ACHN (cell line): ENCODE measurements around the gene SCML1.
A peak's percentile ranks its signal among the peaks of the same experiment; 100 is the strongest.

Experiments
- DNase-seq: peaks from one replicate; pipeline ENCODE4 v3.0.0-alpha.2; 2015
- in situ Hi-C: cut with HindIII; loops from 2 replicates; pipeline ENCODE4 v1.10.0; 2017; ENCODE audit warnings: low sequenced_read_pairs, low pct_ligation_motif_present, low pct_unique_long_range_greater_than_20kb

Gene SCML1

GRCh38 chrX:17737710-17737985 lies 355 bp downstream of the SCML1 start:
- in situ Hi-C loops = no loop called here
- no peak for DNase-seq

DNA sequence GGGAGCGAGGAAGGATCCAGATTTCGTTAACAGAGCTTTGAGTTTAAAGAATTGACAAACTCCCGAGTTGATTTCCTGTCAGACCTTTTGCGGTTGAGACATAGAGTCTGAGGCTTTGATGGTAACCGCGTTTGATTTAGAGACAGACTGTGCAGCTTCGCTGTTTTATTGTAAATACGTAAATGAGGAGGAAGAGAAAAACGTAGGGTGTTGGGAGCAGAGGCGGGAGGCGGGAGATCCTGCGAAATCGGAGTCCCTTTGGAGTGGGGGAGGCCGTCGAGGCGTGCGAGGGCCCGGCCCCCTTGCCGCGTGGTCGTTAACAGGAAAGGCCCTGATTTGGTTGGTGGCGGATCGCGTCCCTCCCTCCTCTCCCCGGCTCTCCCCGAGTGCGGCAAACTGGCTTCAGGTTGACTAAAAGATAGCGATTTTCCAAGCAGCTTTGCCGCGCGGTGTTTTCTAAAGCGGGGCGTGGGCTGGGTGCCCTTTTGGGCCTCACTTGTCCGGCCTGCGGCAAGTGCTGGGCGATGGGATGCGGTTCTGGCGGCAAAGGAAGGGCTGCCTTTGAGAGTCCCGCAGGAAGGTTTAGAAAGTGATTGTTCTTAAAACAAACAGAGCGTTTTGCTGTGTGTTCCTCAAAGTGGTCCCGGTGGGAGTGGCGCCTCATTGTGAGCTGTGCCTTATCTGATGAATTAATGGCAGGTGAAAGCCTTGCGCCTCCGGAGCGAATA lies 857 bp downstream of the SCML1 start:
- in situ Hi-C loops = no loop called here
- DNase-seq = peak; percentile 38

DNA sequence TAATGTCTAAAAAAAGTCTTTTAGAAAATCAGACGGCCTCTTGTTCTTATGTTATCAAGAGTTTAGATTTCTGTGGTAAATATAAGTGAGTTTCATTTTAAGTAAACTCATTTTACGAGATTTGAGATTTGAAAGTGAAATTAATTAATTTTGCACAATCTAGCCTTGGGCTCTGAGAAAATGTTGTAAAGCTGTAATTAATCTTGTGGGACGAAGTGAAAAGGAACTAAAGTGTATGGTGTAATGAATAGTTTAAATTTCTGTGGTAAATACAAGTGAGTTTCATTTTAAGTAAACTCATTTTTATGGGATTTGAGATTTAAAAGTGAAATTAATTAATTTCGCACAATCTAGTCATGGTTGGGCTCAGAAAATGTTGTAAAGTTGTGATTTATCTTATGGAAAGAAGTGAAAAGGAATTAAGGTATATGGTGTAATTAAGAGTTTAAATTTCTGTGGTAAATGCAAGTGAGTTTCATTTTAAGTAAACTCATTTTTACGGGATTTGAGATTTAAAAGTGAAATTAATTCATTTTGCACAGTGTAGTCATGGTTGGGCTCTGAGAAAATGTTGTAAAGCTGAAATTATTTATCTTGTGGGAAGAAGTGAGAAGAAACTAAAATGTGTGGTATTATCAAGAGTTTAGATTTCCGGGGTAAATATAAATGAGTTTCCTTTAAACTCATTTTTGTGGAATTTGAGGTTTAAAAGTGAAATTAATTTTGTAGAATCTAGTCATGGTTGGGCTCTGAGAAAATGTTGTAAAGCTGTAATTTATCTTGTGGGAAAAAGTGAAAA lies 1.6 kb downstream of the SCML1 start:
- DNase-seq = peak; percentile 4
- in situ Hi-C loops = no loop called here

DNA sequence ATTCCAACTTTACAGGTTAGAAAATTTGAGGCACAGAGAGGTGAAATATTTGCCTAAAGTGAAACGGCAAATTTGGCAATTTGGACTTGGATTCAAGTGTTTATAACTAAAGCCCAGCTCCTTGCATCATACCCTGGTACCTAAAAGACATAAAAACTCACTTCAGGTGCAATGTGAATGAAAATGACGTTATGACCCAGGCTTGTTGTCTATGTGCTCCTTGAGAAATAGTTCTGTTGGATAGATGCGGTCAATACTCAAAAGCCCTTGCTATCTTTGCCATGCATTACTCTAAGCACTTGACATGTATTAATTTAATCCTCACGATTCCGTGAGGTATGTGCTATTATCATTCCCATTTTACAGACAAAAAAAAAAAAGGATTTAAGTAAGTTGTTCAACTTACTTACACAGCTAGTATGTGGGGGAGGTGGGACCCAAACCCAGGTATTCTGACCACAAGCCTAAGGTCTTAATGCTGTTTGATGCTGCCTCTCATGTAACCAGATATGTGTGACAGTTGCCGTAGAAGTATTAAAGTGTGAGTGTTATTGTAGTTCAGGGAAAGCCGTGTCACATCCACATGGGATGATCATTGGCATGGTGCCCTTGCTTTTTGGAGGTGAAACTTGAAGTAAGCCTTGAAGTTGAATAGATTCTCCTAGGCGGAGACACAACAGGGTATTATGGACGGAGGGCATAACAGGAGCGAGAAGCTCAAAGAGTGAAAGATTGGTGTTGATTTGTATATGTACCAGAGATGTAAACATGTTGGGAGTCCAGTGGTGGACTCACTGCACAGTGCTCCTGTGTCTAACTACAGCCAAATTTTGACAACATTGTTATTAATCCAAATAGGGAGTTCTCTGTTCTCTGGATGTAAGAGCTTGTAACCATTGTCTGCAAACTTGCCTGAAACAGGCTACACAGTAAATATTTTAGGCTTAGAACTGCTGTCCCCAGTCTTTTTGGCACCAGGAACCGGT lies 3.1 kb downstream of the SCML1 start:
- DNase-seq = no peak
- in situ Hi-C loops = no loop called here

DNA sequence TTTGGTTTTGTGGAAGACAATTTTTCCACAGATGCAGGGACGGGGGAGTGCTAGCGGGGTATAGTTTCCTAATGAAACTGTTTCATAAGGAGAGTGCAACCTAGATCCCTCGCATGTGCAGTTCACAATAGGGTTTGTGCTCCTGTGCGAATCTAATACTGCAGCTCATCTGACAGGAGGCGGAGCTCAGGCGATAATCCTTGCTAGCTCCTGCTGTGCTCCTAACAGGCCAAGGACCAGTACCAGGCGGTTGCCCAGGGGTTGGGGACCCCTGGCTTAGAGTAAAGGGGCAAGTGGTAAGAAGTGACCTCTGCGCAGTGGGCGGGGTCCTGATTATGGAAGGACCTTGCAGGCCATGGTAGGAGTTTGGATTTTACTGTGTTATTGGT lies 3.8 kb downstream of the SCML1 start:
- in situ Hi-C loops = no loop called here
- DNase-seq = no peak

- DNase-seq = no peak
- in situ Hi-C loops = no loop called here
These were observed 6.6 kb downstream of the SCML1 start for GRCh38 chrX:17743913-17744312.

- DNase-seq = peak; percentile 1
These were observed 7.7 kb downstream of the SCML1 start for GRCh38 chrX:17744896-17745523.

DNA sequence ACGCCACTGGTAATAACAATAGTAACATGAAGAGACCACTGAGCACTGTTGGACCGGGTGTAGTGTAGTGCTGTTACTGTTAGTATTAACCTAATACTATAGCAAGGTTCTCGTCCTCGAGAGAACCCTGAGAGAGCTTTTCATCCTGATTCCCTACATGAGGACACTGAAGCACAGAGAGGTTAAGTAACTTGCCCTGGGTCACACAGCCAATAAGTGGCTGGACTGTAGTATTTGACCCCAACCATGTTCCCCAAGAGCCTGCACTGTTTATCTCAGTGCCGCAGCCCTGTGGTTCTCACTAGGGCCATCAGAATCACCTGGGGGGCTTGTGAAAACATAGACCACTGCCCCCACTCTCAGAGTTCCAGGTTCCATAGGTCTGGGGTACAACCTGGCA lies 10.4 kb downstream of the SCML1 start:
- no peak for DNase-seq

More at GRCh38 chrX:17744896-17745523, 7.7 kb downstream of the SCML1 start:
- in situ Hi-C loops = no loop called here

GRCh38 chrX:17748684-17749083 lies 11.4 kb downstream of the SCML1 start:
- no peak for DNase-seq
- in situ Hi-C loops = no loop called here

More for the DNA sequence above, 10.4 kb downstream of the SCML1 start:
- in situ Hi-C loops = no loop called here

DNA sequence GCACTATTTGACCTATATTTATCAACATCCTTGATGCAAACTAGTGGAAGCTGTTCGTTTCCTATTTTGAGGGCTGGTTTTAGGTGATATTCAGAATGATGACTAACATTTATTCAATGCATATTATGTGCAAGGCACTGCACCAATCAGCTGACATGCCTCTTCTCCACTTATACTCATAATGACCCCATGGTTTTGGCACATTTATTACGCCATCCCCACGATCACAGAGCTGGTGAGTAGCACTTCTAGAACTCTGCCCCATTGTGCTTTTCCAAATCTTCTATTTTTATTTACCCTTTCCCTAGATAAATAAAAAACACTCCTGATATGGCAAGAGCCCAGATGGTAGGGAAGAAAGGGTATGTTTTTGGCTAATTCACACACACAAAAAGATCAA lies 13.1 kb downstream of the SCML1 start:
- DNase-seq = no peak
- in situ Hi-C loops = no loop called here

DNA sequence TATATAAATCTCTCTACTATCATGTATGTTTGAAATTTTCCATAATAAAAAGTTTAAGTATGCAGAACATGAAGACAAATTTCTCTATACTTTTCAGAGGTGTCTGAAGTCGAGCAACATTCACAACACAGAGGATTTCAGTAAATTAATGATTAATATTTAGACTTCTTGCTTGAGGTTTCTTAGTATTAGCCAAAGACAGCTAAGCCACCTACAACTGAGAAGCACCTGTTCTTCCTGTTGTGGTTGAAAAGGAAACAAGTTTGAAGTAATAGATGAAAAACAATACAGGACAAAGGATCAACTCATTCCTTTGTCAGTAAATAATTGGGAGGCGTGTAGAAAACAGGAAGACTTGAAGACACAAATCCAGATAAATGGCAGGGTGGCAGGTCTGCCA lies 21.1 kb downstream of the SCML1 start:
- in situ Hi-C loops = no loop called here

DNA sequence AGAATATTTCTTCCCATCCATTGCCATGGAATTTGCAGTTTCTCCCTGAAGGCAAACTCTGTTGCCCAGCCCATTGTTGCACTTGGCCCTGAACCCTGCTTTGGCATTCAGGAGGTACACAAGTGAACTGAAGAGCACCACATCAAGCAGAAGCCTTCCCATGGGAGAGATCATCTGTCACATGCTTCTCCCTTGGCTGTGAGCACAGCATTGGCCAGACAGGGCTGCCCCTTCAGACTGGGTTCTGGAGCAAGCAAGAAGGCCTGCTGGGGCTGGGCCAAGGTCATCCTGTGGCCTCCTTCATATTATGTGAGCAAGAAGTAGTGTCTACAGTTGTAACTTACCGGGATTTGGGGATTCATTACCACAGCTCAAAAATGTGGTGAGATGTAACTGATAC lies 22.7 kb downstream of the SCML1 start:
- in situ Hi-C loops = no loop called here
- DNase-seq = no peak

More for the DNA sequence above, 21.1 kb downstream of the SCML1 start:
- DNase-seq = no peak

- DNase-seq = no peak
- in situ Hi-C loops = no loop called here
These were observed 30.4 kb downstream of the SCML1 start for GRCh38 chrX:17767734-17768133.

DNA sequence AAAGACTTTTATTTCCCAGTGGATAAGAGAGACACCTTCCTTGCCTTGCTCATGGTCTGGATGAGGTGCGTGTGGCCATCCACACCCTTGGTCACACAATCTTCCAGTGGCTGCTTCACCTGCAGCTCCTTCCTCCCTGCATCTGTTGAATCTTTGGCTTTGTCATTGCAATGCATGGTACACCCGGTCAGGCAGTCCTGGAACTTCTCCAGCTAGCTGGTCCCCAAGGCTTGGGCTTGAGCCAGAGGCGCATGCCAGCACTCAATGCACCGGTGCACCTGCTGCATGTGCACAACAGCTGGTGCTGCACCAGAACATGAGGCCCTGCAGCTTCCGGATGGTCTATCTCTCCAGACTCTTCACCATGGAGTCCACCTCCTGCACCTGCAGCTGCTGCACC lies 31.7 kb downstream of the SCML1 start:
- DNase-seq = no peak
- in situ Hi-C loops = no loop called here

DNA sequence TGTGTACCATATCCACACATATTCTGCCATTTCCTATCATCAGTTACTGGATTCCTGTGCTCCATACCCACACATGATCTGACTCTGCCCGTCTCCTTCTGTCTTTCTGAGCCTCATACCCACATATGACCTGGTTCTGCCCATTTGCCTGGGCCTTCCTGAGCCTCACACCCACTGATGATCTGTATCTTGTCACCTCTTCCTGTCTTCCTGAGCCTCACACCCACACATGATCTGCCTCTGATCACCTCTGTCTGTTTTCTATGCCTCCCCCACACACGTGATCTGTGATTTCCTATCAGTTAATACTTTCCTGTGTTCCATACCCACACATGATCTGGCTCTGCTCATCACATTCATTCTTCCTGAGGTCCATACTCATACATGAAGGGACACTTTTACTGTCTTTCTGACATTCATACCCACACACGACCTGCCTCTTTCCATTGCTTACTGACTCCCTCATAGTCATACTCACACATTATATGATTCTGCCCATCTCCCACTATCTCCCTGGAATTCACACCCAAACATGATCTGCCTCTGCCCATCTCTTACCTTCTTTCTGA lies 32.5 kb downstream of the SCML1 start:
- in situ Hi-C loops = no loop called here
- DNase-seq = no peak

- in situ Hi-C loops = no loop called here
- DNase-seq = no peak
These were observed 36.1 kb downstream of the SCML1 start for GRCh38 chrX:17773221-17773876.

- in situ Hi-C loops = no loop called here
- no peak for DNase-seq
These were observed 36.8 kb downstream of the SCML1 start for GRCh38 chrX:17774053-17774452.

DNA sequence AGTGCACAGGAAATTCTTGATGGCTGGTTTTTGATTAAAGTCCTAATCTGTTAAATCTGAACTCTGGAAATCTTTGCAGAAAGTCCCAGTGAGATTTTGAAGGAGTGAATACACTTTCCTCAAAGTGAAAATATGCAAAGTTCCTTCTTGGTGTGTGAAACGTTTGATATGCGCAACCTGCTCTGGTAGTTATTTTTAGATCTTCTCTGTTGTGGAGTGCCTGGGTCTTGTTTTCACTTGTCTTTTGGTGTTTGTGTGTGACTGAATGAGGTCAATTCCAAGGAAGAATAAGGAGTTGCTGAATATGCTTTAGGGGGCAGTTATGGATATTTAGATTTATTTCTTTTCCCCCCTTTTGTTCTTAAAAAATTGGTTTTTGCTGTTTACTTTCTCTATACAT lies 41.7 kb downstream of the SCML1 start:
- DNase-seq = no peak
- in situ Hi-C loops = no loop called here
